Hepatocyte (in vitro differentiated cells): ENCODE measurements around the gene HHAT. TPM values are rescaled to one million over a fixed set of nuclear protein-coding genes. Genes with fewer than 3 reads are reported as not detected.
"Not testable (repeated sequence)": the region's sequence is repeated elsewhere in the genome, so short reads cannot be mapped to it uniquely, and the experiment has no call there.

ENCODE experiments used
- DNase-seq: peaks from one replicate; pipeline ENCODE4 v3.0.0-alpha.2; 2016; ENCODE audit warnings: low spot score
- H2AFZ ChIP-seq: fragments of 200-600 bp; sonication (generic); 2 replicates; pipeline ENCODE4 v1.6.0; 2016; ENCODE audit warnings: antibody characterized with exemption, mild to moderate bottlenecking
- H3K27ac ChIP-seq: fragments of 200-600 bp; sonication (generic); 2 replicates; pipeline ENCODE4 v1.5.1; 2016; ENCODE audit warnings: mild to moderate bottlenecking
- H3K27me3 ChIP-seq: fragments of 200-600 bp; sonication (generic); 2 replicates; pipeline ENCODE4 v1.6.1; 2016
- H3K36me3 ChIP-seq: fragments of 200-600 bp; sonication (generic); replicated peaks from 2 replicates; pipeline ENCODE4 v1.5.1; 2016; ENCODE audit warnings: low read depth; ENCODE audit not compliant: insufficient read depth
- H3K4me1 ChIP-seq: fragments of 200-600 bp; sonication (generic); 2 replicates; pipeline ENCODE4 v1.5.1; 2016; ENCODE audit warnings: mild to moderate bottlenecking, moderate library complexity; ENCODE audit not compliant: insufficient read depth
- H3K4me2 ChIP-seq: fragments of 200-600 bp; sonication (generic); 2 replicates; pipeline ENCODE4 v1.6.0; 2016
- H3K4me3 ChIP-seq: fragments of 200-600 bp; sonication (generic); 2 replicates; pipeline ENCODE4 v1.5.1; 2016; ENCODE audit warnings: mild to moderate bottlenecking
- H3K79me2 ChIP-seq: fragments of 200-600 bp; sonication (generic); 2 replicates; pipeline ENCODE4 v1.6.0; 2017; ENCODE audit warnings: mild to moderate bottlenecking
- H3K9me2 ChIP-seq: fragments of 200-600 bp; sonication (generic); replicated peaks from 2 replicates; pipeline ENCODE4 v1.6.0; 2017; ENCODE audit warnings: mild to moderate bottlenecking; ENCODE audit not compliant: insufficient read depth
- H3K9me3 ChIP-seq: fragments of 200-600 bp; sonication (generic); 2 replicates; pipeline ENCODE4 v1.5.1; 2016; ENCODE audit warnings: low read depth, mild to moderate bottlenecking
- H4K20me1 ChIP-seq: fragments of 200-600 bp; sonication (generic); 2 replicates; pipeline ENCODE4 v1.6.0; 2016; ENCODE audit warnings: mild to moderate bottlenecking; ENCODE audit not compliant: insufficient read depth, poor library complexity, severe bottlenecking
- EZH2 ChIP-seq: fragments of 200-600 bp; sonication (generic); IDR thresholded peaks from 2 replicates; pipeline ENCODE4 v1.6.1; 2016; ENCODE audit warnings: antibody characterized with exemption, mild to moderate bottlenecking, borderline replicate concordance
- EZH2phosphoT487 ChIP-seq: fragments of 200-600 bp; sonication (generic); IDR thresholded peaks from one replicate; pipeline ENCODE4 v1.6.1; 2018; ENCODE audit warnings: antibody characterized with exemption, mild to moderate bottlenecking, low read depth, moderate library complexity; ENCODE audit not compliant: unreplicated experiment, severe bottlenecking
- WGBS: methylation state at CpG from one replicate; pipeline ENCODE4 v1.1.6; 2016; ENCODE audit warnings: low lambda C conversion rate; ENCODE audit errors: missing lambda C conversion rate; 5-methylcytosine and 5-hydroxymethylcytosine counted together
- polyA plus RNA-seq: library from polyadenylated mRNA; unstranded; fragments of >200 nt; fragmentation: Nextera tagmentation; extraction: Ambion mirVana; gene quantifications from 2 replicates; pipeline ENCODE4 v1.2.1, GENCODE V29; 2016
- total RNA-seq: library from RNA; depleted of rRNA; stranded (reverse); fragments of >200 nt; gene quantifications from 2 replicates; pipeline ENCODE4 v1.2.3, GENCODE V29; 2014
- TF ChIP-seq, protein P1 (sequence below): fragments of 200-600 bp; sonication (generic); IDR thresholded peaks from 2 replicates; pipeline ENCODE4 v1.5.1; 2016; ENCODE audit warnings: antibody characterized with exemption, mild to moderate bottlenecking; ENCODE audit not compliant: poor library complexity

HHAT gene
- total and polyA plus RNA-seq, 2 experiments from 2014 or later = 5.3 to 6.3 TPM

DNA sequence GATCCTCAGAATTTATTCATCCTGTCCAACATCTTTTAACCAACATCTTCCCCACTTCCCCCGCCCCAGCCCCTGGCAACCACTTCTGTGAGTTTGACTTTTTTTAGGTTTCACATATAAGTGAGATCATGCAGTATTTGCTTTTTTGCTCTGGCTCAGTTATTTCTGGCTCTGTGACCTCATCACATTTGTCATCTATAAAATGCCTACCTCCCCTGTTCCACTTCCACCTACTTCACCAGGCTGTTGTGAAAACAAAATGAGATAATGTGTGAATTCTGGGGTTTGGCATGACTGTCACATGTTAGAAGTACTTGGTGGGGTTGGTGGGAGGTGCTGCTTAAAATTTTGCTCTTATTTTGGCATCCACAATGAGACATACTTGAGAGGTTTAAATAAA lies 18.4 kb downstream of the HHAT start:
- H2AFZ ChIP-seq = no peak overlapping the region
- WGBS = 93% methylated on average over 1 of the region's 1 CpG
- no peaks in the 10 kb centered on the region for H3K9me2 ChIP-seq
- no peaks in the 10 kb centered on the region for H3K79me2 ChIP-seq
- TF ChIP-seq, protein P1, sequence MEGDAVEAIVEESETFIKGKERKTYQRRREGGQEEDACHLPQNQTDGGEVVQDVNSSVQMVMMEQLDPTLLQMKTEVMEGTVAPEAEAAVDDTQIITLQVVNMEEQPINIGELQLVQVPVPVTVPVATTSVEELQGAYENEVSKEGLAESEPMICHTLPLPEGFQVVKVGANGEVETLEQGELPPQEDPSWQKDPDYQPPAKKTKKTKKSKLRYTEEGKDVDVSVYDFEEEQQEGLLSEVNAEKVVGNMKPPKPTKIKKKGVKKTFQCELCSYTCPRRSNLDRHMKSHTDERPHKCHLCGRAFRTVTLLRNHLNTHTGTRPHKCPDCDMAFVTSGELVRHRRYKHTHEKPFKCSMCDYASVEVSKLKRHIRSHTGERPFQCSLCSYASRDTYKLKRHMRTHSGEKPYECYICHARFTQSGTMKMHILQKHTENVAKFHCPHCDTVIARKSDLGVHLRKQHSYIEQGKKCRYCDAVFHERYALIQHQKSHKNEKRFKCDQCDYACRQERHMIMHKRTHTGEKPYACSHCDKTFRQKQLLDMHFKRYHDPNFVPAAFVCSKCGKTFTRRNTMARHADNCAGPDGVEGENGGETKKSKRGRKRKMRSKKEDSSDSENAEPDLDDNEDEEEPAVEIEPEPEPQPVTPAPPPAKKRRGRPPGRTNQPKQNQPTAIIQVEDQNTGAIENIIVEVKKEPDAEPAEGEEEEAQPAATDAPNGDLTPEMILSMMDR = no peak
- TF ChIP-seq EZH2 (no peak), EZH2phosphoT487 (no peak)
- no peak overlapping the region for H3K4me3 ChIP-seq
- peaks cover 3% of the 10 kb centered on the region for H3K4me1 ChIP-seq
- DNase-seq = no peak
- H3K36me3 ChIP-seq = no peaks in the 10 kb centered on the region
- no peak overlapping the region for H3K27ac ChIP-seq
- no peaks in the 10 kb centered on the region for H4K20me1 ChIP-seq
- H3K9me3 ChIP-seq = no peaks in the 10 kb centered on the region
- no peaks in the 10 kb centered on the region for H3K27me3 ChIP-seq
- no peak overlapping the region for H3K4me2 ChIP-seq

DNA sequence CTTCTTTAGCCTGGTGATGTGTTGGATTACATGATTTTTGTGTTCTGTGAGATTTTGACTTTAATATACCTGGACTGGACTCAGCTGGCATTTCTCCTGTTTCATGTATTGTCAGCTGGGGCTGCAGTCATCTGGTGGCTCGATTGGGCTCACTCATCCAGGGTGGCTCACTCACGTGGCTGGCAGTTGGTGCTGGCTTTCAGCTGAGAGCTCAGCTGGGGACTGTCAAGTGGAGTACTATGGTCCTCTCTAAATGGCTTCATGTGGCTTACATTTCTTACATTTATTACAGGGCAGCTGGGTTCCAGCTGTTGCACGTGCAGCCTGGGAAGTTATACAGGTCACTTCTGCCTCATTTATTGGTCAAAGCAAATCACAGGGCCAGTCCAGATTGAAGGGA lies 22.8 kb downstream of the HHAT start:
- Histone ChIP-seq H3K4me1 (no peaks in the 10 kb centered on the region), H3K9me2 (no peaks in the 10 kb centered on the region), H3K4me3 (no peak overlapping the region), H3K79me2 (no peaks in the 10 kb centered on the region), H3K36me3 (no peaks in the 10 kb centered on the region), H3K9me3 (no peaks in the 10 kb centered on the region), H3K27ac (no peak overlapping the region), H3K4me2 (no peak overlapping the region), H2AFZ (no peak overlapping the region), H3K27me3 (no peaks in the 10 kb centered on the region), H4K20me1 (no peaks in the 10 kb centered on the region)
- TF ChIP-seq EZH2 (no peak), EZH2phosphoT487 (no peak)
- TF ChIP-seq, protein P1 = no peak
- DNase-seq = no peak
- 73% methylated on average over 3 of the region's 3 CpGs for WGBS

DNA sequence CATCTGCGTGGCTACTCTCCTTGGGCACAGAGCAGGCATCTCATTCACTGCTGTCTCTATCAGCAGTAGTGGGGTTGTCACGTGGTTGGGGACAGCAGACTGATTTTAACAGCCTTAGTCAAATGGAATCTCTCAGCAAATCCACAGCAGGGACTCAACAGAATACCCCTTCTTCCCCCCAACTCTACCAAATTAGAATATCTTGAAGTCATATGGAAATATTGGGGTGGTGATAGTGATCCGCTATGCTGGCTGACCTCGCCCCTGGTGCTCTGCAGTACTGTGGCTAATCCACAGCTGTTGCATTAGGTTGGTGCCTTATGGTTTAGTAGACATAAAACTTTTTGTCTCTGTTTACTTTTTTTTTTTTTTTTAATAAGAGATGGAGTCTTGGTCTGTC lies 23.9 kb downstream of the HHAT start:
- TF ChIP-seq EZH2 = no peak
- no peak for TF ChIP-seq EZH2phosphoT487
- TF ChIP-seq, protein P1 = no peak
- Histone ChIP-seq H3K27ac (no peak overlapping the region), H3K9me2 (no peaks in the 10 kb centered on the region), H3K4me2 (no peak overlapping the region), H3K27me3 (no peaks in the 10 kb centered on the region), H3K79me2 (no peaks in the 10 kb centered on the region), H2AFZ (no peak overlapping the region), H3K36me3 (no peaks in the 10 kb centered on the region), H3K9me3 (no peaks in the 10 kb centered on the region), H3K4me1 (no peaks in the 10 kb centered on the region), H3K4me3 (no peak overlapping the region), H4K20me1 (no peaks in the 10 kb centered on the region)
- no peak for DNase-seq
- 93% methylated on average over 4 of the region's 4 CpGs for WGBS

DNA sequence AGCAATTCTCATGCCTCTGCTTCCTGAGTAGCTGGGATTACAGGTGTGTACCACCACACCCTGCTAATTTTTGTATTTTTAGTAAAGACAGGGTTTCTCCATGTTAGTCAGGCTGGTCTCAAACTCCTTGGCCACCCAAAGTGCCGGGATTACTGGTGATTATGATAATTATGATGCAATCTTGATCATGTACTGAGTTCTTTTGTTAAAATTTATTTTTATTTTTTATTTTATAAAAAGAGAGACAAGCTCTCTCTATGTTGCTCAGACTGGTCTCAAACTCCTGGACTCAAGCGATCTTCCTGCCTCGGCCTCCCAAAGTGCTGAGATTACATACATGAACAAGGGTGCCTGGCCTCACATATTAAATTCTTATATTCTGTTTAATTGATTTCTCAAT lies 25.6 kb downstream of the HHAT start:
- not testable (repeated sequence) for H3K4me1 ChIP-seq, H3K9me2 ChIP-seq, H4K20me1 ChIP-seq, H2AFZ ChIP-seq, DNase-seq, H3K4me3 ChIP-seq, H3K36me3 ChIP-seq, H3K9me3 ChIP-seq, H3K79me2 ChIP-seq, H3K27me3 ChIP-seq, H3K27ac ChIP-seq, H3K4me2 ChIP-seq
- 99% methylated on average over 3 of the region's 3 CpGs for WGBS
